GM12874 (cell line): Measurements from ENCODE around the gene TP53INP2.

Source experiments
- CTCF ChIP-seq: IDR thresholded peaks from 2 replicates; pipeline ENCODE4 v1.5.1; 2011; ENCODE audit warnings: low read depth, mild to moderate bottlenecking, control low read depth, low read length, moderate library complexity; ENCODE audit not compliant: insufficient read depth

The TP53INP2 gene

GRCh38 chr20:34713194-34713943 is 9.2 kb downstream of the TP53INP2 start:
- no peak for TF ChIP-seq CTCF

- no peak for TF ChIP-seq CTCF
Measured at GRCh38 chr20:34715384-34715783, 11.2 kb downstream of the TP53INP2 start.

- no peak for TF ChIP-seq CTCF
Measured at GRCh38 chr20:34716921-34717229, 12.7 kb downstream of the TP53INP2 start.

GRCh38 chr20:34717230-34718095 is 13.3 kb downstream of the TP53INP2 start:
- no peak for TF ChIP-seq CTCF

- TF ChIP-seq CTCF = no peak
Measured at GRCh38 chr20:34720266-34720665, 16.1 kb downstream of the TP53INP2 start.

GRCh38 chr20:34724172-34724571 is 20.0 kb downstream of the TP53INP2 start:
- TF ChIP-seq CTCF = no peak

- TF ChIP-seq CTCF = no peak
Measured at GRCh38 chr20:34729416-34729815, 25.3 kb downstream of the TP53INP2 start.
